CD4-positive, alpha-beta T cell treated with Interleukin-1 beta for 1 hour (primary cell): ENCODE data around the gene RIIAD1.
"Not testable (repeated sequence)": the region's sequence is repeated elsewhere in the genome, so short reads cannot be mapped to it uniquely, and the experiment has no call there.

Source experiments
- DNase-seq, 2 donors: peaks; one replicate each; pipeline ENCODE4 v3.0.0-alpha.2; 2020 to 2022

Gene RIIAD1

DNA sequence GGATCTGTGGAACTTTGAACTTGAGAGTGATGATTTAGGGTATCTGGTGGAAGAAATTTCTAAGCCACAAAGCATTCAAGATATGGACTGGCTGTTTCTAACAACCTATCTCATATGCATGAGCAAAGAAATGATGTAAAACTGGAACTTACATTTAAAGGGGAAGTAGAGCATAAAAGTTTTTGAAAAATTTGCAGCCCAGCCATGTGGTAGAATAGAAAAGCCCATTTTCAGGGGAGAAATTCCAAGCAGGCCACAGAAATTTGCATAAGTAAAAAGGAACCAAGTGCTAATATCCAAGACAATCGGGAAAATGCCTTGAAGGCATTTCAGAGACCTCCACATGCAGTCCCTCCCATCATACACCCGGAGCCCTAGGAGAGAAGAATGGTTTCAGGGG lies 15.7 kb downstream of the RIIAD1 start:
- DNase-seq, result no peak

DNA sequence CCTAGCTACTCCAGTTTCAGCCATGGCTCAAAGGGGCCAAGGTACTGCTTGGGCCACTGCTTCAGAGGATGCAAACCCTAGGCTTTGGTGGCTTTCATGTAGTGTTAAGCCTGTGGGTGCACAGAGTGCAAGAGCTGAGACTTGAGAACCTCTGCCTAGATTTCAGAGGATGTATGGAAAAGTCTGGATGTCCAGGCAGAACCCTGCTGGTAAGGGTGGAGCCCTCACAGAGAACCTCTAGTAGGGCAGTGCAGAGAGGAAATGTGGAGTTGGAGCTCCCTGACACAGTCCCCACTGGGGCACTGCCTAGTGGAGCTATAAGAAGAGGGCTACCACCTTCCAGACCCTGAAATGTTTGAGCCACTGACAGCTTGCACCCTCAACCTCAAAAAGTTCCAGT lies 16.2 kb downstream of the RIIAD1 start:
- DNase-seq, result no peak

DNA sequence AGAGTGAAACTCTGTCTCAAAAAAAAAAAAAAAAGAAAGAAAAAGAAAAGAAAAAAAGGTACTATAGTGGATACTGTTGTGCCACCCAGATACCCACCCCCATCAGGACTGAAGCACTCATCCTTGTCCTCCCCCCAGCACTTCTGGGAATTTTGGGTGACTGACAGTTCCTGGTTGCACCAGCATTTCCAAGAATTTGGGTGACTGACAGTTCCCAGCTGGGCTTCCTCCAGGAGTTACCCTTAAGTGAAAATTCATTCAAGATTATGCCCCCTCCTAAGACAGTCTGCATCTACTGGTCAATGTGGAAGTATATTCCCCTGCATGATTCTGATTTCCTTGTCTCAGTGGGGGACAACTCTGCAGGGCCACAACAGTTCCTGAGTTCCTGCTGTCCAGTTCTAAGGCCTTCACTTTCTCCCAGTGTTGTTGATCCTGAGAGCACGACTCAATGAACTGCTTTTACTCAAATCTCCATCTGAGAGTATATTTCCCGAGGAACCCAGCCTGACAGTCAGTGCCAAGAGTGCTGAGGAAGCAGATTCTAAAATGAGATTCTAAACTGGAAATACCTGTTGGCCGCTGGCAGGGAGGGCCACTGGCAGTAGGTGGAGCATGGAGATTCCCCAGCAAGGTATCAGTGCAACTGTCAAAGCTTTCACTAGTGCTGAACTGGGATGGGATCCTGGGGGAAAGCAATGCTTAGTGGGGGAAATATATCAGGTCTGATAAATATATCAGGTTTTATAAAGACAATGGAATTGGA lies 18.5 kb downstream of the RIIAD1 start:
- no peak for DNase-seq

DNA sequence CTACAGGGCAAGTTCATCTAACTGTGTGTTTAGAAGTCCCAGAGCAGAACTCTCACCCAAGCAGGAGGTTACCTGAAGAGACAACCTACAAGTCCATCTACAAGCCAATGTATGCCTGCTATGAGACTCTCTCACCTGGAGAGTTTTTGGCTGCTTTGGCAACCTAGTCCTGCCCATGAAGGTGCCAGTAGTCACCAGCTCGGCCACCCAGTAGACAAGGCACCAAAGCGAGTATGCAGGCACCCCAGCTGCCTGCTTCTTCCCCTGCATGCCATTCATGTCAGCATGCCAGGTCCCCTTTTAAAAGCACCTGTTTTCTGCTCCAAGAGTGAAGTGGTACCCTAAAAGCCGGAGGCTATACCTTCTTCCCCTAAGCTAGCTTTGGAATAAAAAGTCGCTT lies 20.2 kb downstream of the RIIAD1 start:
- DNase-seq, result no peak

DNA sequence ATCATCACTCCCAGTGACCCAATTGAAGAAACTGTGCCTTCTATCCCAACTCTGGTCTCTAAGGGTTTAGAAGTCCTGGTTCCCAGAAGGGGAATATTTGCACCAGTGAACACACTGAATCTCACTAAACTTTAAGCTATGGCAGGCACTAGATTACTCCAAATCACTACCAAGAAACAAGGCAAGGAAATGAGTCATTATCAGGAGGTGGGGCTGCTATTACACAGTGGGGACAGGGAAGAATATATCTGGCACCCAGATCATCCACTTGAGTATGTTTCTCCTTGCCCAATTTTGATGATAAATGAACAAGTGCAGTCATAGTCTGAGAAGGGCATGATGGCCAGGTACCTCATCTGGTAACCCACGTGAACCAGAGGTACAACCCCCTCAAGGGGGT lies 35.0 kb downstream of the RIIAD1 start:
- DNase-seq, result no peak

DNA sequence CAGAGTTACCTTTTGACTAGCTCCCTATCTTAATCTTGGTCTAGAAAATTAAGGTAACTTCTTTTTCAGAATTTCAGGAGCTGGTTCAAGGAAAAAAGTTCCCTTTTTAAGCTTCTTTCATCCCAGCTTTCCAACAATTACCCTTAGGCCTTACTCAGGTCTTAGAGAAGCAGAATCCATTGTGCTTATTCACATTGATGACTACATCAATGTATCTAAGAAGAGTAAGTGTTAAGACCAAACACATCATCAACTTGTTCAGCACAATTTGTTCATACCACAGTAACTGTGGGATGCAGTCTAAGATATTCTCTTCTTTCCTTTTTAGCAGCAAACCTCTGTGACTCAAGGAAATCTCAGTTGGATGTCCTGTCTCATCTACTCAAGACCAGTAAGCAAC lies 37.9 kb downstream of the RIIAD1 start:
- no peak for DNase-seq

DNA sequence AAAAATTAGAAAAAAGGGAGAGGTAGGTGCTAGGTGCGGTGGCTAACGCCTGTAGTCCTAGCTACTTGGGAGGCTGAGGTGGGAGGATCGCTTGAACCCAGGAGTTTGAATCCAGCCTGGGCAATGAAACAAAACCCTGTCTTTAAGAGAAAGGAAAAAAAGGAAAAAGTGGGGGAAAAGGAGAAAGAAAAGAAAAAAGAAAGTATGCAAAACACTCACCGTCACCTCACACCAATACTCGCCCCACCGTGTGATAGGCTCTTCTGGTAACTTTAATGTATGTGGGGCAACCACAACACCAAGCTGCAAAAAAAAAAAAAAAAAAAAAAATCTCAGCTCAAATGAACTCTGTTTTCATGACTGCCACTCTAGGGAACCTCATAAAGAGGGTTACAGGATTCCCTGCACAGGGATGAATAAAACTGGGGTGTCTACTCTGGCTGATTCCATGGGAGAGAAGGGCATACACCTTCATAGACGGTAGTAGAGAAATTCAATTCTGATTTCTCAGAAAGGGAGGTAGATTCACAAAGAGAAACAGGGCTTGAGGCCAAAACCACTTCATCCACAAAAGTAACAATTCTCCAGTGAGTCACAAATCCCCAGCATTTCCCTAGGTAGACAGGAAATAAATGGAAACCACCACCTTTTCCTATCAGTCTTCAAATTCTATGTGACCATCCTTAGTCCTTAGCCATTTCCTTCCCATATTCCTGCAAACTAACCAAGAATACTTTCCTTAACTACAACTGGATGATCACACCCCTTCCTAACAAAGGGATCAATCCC lies 39.5 kb downstream of the RIIAD1 start:
- DNase-seq, result no peak

DNA sequence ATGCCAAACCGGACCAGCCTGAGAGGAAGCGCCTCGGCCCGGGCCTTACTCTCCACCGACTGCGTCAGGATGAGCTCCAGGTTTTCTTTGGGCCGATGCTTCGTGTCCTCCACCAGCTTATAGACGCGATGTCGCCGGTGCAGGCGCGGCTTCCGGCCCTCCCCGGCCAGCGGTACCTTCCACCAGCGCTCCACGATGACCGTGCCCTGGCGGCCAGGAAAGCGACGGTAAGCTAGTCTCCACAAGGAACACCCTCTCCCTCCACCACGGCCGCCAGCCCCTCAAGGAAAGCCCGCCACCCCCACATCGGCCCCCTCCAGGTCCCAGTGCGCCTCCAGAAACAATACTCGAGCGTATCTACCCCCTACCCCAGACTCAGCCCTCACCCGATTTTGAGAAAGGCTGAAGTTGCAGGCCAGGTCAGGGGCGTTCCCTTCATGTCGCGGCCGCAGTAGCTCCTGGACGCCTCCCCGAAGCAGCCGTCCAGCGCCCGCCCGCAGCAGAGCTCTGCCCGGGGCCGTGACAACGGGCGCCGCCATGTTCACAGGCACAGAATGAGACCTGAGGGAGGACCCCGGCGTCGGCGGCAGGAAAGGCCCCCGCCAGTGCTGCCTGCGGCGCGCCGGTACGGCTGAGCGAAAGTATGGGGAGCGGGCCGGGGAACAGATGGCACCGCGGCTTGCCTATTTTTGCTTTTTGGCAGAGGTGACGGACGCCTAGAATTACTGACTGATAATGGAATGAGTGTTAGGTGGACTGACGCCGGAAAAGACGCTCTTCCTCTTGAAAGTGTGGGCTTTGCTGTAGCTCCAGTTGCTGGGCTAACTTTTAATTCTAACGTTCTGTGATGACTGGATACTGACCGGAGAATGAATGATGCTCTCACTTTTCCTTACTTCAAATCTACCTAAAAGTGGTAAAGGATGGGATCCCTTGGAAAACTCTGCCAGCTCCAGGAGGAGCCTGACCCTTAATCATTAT lies 41.9 kb downstream of the RIIAD1 start, which contains the start of gene MRPL9:
Gene MRPL9 (minus strand): TSS at position 556 of the 981 bp plus-strand sequence. CDS start 17 bp downstream, at position 539.
- peak; percentile 84 to 86 for DNase-seq

DNA sequence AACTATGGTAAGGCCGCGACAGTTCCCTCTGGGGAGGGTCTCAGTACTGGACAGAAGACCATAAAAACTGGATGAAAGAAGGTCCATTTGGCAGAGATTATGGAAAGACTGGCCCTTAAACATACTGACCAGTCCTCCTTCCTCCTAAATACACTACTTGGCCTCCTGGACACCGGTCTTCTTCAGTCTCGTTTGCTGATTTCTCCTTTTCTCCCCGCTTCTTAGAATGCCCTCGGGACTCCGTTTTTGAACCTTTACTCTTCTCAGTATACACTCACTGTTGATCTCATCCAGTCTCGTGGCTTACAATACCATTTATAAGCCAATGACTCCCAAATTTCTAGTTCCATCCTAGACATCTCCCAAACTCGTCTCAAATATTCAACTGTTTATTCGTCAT lies 42.7 kb downstream of the RIIAD1 start:
- no peak for DNase-seq

DNA sequence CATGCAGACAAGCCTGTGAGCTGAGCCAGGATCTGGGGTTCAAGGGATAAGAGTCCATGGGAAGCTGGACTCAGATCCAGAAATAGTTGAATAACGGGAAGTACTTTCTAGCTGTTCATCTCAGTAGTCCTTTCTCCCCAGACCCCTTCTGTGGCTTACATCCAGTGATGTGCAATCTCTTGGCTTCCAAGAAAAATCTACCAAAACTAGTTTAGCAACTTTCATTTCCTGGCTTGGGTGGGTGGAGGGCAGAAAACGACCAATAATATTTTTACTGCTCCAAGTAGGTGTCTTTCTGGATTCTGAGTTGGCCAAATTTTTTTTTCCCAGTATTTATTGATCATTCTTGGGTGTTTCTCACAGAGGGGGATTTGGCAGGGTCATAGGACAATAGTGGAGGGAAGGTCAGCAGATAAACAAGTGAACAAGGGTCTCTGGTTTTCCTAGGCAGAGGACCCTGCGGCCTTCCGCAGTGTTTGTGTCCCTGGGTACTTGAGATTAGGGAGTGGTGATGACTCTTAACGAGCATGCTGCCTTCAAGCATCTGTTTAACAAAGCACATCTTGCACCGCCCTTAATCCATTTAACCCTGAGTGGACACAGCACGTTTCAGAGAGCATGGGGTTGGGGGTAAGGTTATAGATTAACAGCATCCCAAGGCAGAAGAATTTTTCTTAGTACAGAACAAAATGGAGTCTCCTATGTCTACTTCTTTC lies 47.2 kb downstream of the RIIAD1 start:
- not testable (repeated sequence) for DNase-seq

DNA sequence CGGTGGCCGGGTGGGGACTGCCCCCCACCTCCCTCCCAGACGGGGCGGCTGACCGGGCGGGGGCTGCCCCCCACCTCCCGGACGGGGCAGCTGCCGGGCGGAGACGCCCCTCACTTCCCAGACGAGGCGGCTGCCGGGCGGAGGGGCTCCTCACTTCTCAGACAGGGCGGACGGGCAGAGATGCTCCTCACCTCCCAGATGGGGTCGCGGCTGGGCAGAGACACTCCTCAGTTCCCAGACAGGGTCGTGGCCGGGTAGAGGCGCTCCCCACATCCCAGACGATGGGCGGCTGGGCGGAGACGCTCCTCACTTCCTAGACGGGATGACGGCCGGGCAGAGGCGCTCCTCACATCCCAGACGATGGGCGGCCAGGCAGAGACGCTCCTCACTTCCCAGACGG lies 47.9 kb downstream of the RIIAD1 start:
- DNase-seq, result not testable (repeated sequence)

DNA sequence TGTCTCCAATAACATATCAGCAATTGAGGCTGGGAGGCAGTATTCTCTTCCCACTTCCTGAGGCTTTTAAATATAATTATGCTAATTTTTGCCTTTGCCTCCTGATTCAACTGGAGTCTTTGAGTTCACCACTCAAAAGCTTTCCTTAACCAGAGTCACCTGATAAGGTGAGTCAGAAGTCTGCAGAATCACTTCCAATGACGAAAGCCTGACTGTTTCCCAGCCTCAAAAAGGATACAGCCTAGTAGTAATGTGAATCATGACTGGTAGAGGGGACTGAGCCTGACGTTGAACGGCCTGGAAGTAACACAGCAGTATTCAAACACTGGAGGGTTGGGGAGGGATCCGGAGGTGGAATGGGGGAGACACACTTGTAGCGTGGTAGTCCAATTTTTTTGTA lies 52.4 kb downstream of the RIIAD1 start:
- no peak for DNase-seq

DNA sequence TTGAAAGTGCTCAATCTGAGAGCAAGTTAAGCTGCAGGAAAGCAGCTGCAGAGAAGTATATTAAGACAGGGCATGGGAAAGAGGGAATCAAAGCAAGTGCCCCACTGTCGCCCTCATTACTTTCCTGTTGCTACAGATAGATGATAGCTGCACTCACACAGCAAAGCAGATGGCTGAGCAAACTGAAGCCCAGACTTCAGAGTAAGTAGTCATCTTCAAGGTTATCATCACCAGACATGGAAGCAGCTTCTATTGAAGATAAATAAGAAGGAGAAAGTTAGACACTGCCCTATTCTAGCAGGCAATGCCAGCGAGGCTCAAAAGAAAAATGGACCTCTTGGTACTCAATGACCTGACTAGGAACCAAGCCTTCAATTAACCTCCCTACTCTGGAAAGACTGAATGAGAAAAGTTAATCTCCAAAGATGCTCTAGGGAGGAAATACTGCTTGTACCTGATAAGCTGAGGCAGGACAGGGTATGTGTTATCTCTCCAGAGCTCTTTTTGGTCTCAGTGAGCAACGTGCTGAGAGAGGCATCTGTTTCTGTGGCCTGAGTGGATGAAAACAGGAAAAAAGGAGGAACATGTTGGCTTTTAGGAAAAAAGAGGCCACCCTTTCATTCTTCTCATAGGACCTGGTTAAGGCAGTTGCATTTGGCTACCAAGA lies 53.1 kb downstream of the RIIAD1 start:
- DNase-seq, result no peak

DNA sequence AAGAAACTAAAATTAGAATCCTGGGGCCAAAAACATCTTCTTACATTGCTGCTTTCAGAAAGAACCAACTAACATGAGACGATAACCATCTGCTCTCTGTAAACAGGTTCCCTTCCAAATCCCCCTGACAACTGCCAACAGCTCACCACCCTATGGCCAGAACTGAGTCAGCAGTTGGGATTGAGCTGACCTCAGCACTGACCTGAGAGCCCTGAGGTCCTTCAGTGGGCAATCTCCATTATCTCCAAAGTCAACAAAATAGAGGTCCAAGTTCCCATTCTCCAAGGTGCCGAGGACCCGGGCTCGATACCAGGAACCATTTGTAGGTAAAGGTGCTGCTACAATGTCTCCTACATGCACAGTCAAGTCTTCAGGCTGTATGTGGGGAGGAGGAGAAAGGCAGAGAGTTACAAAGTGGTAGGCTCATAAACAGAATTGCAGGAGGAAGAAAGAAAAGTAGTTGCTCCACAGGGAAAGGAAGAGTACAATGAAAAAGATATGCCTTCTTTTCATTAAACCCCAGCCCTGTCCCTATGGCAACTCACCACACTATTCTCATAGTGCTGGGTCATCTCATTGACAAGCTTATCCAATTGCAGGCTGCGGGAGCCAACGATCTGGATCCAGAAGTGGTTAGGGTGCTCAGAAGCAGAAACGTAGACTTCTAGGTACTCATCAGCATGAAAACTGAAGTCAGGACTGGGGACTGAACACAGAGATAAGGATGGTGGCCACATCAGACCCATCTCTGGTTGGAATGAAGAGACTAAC lies 54.8 kb downstream of the RIIAD1 start:
- DNase-seq, result no peak

DNA sequence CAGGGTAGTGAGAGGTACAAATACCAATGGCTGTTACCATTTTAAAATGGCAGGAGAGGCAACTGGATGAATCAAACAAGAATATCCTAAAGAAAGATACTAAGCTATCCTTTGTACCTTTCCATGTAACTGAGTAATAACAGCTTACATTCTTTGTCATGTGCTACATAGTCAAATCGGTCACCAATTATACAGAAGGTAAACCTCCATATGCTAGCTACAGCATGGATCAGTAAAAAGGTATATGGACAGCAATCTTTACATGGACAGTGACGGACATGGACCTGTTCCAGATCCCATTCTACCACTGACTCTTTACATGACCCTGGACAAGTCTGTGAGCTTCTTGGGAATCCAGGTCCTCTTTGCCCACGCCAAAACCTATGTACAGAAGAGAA lies 55.3 kb downstream of the RIIAD1 start:
- no peak for DNase-seq

DNA sequence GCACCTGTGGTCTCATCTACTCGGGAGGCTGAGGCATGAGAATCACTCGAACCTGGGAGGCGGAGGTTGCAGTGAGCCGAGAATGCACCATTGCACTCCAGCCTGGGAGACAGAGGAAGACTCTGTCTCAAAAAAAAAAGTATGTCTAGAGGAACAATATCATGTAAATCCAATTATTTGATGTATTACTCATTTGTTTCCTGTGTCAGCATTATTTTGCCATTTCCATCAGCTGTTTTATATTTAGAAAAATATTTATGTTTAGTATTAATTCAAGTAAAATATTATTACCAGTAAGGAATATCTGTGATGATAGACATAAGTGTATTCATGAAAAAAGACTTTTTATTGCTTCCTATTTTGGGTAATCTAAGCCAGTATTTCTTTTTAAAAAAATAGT lies 56.0 kb downstream of the RIIAD1 start:
- no peak for DNase-seq
